ENCODE results near the gene FASTKD1.
A peak's percentile ranks its signal among the peaks of the same experiment; 100 is the strongest.

The FASTKD1 gene

GRCh38 chr2:169509298-169509885 is 64.3 kb downstream of the FASTKD1 start, which contains the start of gene KLHL41:
KLHL41 (plus strand) TSS chr2:169509702; CDS start chr2:169509779, 77 bp downstream.
- peak in 1 of 2 experiments; percentile 6 for DNase-seq (ENCODE audit: low read depth in 2 of 2)

- DNase-seq (ENCODE audit: low read depth in 2 of 2) = peak in 1 of 2 experiments; percentile 3
Observed at GRCh38 chr2:169507698-169508097, 66.0 kb downstream of the FASTKD1 start.

- DNase-seq (ENCODE audit: low read depth in 2 of 2) = no peak
Observed at GRCh38 chr2:169504651-169505050, 69.0 kb downstream of the FASTKD1 start.

GRCh38 chr2:169495310-169495928 is 78.2 kb downstream of the FASTKD1 start:
- no peak for DNase-seq (ENCODE audit: low read depth in 2 of 2)

- no peak for DNase-seq (ENCODE audit: low read depth in 2 of 2)
Observed at GRCh38 chr2:169493360-169493759, 80.3 kb downstream of the FASTKD1 start.

- no peak for DNase-seq (ENCODE audit: low read depth in 2 of 2)
Observed at GRCh38 chr2:169491378-169491777, 82.3 kb downstream of the FASTKD1 start.

- no peak for DNase-seq (ENCODE audit: low read depth in 2 of 2)
Observed at GRCh38 chr2:169490834-169491233, 82.8 kb downstream of the FASTKD1 start.

GRCh38 chr2:169486487-169486886 is 87.2 kb downstream of the FASTKD1 start:
- DNase-seq (ENCODE audit: low read depth in 2 of 2) = no peak

- no peak for DNase-seq (ENCODE audit: low read depth in 2 of 2)
Observed at GRCh38 chr2:169485650-169486138, 88.0 kb downstream of the FASTKD1 start.

GRCh38 chr2:169480079-169480465 is 93.6 kb downstream of the FASTKD1 start:
- no peak for DNase-seq (ENCODE audit: low read depth in 2 of 2)
